COR-L47 (cell line): ENCODE measurements around the gene VPS13D.

Experiments
- DNase-seq: peaks from one replicate; lab custom pipeline; 2025; lab: John Stamatoyannopoulos, UW

Gene VPS13D

DNA sequence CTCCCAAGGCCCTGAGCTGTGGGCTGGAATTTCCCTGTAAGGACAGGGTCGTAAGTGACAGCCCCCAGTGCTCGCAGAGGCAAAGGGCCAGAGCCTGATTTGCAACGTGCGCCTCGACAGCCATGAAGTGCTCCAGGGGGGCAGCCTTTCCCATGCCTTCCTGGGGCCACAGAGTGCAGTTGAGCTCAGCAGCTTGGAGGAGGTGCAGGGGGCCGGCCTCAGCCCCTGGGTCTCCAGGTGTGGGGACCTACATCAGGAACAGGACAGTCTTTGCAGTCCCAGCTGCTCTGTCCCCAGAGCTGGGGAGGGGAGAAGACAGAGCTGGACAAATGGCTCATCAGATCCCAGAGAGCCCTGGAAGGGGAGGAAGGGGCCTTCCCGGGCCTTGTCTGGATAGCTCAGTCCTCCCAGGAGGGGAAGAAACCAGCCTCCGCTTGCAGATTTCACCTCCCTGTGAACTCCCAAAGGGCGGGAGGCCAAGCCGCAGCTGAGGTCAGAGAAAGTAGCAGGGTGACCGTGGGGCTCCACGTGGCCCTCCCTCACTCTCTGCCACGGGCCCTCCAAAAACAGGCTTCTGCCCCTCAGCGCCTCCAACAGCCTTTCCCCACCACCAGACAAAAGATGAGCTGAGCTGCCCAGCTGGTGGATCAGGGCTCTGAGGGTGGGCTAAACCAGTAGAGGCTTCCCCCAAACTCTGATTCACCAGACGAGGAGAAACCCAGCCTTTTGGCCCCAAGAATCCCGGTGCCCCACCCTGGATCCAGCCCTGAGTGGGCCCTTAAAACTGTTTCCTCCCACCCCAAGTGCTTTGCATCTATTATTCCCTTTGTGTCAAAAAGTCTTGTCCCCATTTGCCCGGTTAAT, 311.7 kb downstream of the VPS13D start:
- no peak for DNase-seq

DNA sequence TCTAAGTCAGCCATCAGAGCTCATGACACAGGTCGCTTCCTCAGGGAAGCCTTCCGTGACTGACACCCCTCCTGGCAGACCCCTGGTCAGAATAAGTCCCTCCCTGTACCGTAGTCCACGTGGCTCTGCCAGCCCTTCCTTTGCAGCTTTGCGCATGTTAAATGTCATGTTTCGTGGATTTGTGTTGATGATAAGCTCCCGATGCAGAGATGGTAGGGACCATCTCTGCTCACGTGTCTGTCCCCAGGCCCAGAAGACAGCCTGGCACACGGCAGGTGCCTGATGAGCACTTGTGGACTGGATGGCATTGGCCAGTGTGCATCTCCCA, 312.3 kb downstream of the VPS13D start:
- no peak for DNase-seq

DNA sequence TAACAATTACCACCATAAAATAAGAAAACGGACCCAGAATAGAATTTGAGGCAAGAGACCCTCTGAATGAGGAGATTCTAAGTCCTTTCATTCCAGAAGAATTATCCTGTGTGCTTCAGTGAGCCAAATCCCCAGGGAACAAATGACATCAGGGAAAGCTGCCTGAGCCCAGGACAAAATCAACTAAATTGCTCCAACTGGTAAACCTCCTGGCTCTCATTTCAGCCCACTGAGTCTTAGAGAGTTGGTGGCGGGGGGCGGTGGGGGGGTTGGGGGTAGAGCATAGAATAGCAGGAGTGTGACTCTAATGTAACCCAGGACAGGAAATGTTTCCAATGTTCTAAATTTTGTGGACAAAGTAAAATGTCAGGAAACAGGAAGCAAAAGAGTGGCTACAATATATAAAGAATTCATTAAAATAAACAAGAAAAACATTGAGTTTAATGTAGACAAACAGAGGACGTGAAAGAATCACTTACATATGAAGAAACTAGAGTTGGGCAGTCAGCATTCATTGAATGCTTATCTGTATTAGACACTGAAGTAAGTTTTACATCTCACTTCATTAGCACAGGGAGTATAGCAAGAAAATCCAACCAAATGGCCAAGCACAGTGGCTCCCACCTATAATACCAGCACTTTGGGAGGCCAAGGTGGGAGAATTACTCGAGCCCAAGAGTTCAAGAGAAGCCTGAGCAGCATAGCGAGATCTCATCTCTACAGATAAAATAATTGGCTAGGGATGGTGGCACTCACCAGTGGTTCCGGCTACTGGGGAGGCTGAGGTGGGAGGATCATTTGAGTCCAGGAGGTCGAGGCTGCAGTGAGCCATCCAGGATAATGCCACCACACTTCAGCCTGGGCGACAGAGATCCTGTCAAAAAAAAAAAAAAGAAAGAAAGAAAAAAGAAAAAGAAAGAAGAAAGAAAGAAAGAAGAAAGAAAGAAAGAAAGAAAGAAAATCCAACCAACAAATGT, 313.1 kb downstream of the VPS13D start:
- no peak for DNase-seq

DNA sequence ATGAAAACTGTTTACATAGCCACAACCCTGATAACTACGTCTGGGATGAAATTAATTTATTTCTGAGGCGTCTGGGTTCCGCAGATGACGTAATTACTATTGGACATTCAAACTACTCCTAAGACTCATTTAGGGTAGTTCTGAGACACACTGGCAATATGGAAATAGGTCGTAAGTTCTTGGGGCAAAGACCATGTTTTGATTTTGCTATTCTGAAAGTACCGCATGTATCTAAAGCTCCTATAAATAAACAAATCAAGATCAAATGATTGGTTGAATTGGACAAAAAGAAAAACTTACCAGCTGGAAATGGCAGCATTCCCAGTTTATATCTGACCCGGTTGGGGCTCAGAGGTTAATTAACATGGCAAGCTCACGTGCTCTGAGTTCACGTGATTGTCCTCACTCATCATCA, 313.9 kb downstream of the VPS13D start:
- DNase-seq, result no peak

DNA sequence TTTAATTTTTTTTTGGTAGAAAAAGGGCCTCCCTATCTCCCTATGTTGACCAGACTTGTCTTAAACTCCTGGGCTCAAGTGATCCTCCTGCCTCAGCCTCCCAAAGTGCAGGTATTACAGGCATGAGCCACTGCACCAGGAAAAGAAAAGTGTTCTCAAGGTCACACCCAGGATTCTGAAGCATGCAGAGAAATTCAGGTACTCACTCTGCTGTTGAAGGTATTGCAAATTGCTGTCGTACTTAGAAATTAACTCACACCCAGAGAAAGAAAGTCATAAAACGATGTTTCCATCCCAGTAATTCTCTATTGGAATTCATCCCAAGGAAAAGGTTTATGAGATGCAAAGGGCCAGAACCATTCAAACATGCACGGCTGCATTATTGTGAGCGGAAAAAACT, 314.5 kb downstream of the VPS13D start:
- no peak for DNase-seq

DNA sequence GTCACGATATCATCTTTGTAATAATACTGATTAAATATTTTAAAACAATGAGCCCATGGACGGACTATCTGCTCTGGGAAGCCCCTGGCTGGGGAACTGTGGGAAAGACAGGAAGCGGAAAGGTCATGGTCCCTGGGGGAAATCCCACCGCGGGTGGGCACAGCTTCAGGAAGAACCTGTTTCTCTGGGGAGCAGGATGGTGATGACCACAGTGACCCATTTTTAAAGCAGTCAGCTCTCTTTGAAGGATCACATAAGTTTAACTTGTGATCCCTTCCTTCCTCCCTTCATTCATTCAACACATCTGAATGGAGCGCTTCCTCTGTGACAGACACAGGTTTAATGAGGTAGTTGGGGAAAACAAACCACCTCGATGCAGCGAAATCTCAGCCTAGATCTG, 315.2 kb downstream of the VPS13D start:
- no peak for DNase-seq

DNA sequence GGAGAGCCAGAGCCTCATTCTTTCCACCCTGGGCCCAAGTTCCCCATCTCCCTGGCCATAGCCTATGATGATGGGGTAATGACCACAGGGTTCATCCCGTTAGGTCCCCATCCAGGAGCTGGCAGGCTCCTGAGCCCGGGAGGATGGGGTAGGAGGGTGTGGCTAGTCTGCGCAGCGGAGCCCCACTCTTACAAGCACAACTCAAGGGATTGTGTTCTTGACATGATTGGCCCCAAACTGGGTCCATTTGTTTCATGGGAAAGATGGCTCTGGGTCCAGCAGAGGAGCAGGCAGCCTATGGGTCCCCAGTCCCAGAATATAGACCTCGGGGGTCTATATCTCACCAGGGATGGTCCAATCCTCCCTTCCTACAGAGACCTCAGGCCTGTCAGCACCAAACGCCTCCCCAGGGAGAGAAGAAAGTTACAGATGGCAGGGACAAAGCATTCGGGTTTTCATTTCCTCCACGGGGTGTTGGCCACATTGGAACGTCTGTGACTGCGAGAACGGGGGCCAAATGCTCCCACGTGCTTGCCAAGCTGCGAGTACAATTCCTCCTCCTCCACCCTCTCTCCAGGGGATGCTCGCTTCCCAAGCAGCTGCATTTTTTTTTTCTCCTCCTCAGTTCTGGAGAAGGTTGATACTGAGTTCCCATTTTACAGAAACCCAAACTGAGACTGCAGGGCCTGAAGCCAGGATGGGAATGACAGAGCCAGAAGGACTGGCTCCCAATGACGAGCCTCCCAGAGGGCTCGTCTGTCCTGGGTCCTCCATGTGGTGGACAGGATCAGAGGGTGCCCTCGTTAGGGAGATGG, 317.1 kb downstream of the VPS13D start:
- DNase-seq, result no peak

DNA sequence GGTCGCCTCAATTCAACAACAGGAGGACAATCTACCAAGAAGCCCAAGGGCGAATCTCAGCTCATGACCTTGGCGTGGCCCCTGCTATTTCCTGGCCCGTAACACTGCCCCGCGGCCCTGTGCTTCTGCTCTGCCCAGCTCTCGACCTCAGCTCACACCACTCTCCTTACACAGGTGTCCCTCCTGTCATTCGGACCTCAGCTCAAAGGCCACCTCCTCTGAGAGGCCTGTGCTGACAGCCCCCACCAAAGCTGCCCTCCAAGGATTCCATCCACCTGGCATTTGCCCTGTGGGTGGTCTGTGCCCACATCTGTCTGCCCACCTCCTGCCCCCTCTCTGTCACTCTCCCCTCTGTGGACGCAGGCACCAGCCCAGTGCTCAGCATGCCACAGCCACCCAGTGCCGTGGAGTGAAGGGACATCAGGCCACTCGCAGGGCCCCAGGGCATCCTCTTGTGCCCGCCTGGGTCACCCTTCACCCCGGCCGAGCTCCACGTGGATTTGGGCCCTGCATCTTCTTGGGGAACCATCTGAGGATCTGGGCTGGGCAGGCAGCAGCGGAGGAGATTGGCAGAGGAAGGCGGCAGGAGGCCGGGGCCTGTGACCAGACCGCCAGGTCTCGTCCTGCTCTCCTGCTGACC, 317.9 kb downstream of the VPS13D start:
- no peak for DNase-seq

DNA sequence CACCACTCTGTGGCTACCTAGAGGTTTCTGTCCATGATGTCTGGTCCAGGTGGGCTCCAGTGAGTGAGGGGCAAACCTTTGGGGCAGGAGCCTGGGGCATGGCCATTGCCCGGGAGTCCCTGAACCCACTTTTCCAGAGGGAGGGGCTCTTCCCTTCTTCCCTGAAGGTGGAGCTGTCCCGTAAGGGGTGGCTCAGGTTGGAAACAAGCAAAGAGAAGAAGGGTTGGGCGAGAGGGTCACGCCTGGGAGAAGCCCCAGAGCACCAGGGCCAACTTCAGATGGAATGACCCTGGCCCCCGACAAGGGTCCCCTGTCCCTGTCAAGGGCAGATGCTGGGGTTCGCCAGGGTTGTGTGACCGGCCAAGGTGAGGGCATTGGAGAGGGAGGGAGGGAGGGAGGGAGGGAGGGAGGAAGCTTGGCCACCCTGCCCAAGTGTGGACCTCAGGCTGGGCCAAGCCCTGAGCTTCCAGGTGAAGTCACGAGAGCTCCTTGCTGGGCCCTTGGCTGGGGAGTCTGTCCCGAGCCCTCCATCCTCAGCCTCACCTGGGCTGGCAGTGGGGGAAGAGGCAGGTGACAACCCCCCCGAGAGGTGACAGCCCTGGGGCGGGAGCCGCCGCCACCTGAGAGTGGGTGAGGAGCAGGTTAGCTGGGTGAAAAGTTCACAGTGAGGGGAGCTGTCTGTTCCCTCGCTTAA, 318.6 kb downstream of the VPS13D start:
- DNase-seq, result no peak

DNA sequence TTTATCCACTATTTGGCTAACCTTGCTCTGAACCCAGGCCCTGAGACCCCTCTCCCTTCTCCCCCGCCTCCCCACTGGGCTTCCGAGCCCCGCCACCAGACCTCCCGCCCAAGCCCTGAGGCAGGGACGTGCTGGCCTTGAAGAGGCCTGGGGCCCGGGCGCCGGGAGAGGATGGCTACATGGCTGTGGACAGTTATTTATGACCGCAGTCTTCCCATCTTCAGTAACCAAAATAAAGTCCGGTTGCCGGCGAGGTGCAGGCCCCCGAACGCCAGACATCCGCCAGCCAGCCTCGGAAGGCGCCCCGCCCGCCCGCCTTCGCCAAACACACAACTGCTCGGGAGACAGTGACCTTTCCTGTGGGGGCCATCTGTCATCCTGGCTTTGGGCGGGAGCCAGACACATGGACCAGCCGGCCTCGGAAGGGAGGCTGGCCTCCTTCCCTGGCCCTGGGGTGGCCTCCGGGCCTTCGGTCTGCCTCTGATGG, 319.2 kb downstream of the VPS13D start:
- no peak for DNase-seq

DNA sequence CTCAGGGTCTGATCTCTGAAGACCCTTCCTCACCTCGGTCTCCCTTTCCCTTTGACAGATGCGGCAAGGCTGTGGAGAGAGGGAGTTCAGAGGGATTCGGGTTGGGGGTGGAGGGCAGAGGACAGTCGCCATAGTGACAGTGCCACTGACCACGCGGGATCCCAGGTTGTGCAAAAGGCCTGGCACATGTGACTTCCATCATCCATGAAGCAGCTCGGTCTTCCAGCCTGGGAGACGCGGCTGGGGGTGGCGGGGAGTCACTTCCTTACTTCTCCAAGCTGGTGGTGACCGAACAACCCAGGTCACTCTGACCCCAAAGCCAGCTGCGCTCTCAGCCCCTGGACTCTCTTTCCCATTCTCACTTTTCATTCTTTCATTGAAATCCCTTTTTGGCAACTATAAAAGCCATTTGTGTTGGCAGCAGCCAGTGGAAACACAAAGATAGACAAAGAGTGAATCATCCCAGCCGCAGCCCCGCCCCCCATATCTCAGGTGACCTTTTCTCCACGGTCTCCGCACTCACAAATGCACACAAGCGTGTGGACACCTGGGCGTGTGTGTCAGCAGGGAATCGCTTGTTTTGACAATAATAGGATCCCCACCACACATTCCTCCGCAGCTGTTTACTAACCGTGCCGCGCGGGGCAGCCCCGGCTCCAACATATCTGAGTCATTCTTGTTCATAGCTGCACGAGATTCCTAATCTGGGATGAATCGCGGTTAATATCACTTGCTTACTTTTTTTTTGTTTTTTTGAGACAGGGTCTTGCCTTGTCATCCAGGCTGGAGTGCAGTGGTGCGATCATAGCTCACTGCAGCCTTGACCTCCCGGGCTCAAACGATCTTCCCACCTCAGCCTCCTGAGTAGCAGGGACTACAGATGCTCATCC, 319.9 kb downstream of the VPS13D start:
- peak; percentile 40 for DNase-seq

DNA sequence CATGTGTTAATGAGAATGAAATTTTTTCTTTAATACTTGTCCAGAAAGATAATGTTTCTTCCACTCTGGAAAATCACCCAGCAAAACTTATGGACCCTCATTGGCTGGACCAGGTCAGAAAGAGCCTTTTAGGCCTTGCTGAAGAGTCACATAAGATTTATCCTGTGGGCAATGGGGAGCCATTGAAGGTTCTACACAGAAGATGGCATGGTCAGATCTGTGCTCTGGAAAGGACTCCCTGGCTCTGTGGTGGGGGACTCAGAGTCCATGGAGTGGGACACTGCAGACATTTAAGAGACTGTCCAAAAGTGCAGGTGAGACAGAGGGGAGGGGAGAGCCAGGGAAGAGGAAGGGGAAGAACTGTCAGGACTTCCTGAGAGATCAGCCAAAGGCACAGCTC, 321.8 kb downstream of the VPS13D start:
- no peak for DNase-seq

DNA sequence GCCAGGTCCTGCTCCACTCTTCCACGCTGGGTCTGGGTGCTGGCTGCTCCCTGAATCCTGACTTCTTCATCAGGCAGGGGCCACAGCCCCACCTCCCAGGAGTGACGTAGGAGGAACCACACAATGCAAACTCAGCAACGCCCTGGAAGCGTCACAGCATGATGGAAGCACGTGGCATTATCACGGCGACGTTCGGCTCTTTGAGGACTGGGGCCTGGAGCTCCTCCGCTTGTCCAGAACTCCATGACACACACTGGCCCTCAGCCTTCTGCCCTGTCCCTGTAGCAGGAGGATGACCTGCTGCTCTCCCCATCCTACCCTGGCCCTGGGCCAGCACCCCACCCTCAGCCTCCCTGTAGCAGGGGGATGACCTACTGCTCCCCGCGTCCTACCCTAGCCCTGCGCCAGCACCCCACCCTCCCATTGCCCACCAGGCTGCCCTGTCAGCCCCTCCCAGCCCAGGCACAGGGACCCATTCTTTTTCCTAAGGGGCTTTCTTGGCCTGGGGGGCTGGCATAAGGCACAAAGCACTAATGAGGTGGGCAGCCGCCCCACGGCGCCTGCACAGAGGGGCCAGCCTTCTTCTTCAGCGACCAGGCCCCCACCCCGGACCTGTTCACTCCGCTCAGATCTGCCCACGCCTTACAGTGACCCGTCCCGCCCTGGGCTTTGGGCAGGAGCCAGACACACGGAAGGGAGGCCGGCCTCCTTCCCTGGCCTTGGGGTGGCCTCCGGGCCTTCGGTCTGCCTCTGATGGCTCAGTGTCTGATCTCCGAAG, 322.5 kb downstream of the VPS13D start:
- no peak for DNase-seq

DNA sequence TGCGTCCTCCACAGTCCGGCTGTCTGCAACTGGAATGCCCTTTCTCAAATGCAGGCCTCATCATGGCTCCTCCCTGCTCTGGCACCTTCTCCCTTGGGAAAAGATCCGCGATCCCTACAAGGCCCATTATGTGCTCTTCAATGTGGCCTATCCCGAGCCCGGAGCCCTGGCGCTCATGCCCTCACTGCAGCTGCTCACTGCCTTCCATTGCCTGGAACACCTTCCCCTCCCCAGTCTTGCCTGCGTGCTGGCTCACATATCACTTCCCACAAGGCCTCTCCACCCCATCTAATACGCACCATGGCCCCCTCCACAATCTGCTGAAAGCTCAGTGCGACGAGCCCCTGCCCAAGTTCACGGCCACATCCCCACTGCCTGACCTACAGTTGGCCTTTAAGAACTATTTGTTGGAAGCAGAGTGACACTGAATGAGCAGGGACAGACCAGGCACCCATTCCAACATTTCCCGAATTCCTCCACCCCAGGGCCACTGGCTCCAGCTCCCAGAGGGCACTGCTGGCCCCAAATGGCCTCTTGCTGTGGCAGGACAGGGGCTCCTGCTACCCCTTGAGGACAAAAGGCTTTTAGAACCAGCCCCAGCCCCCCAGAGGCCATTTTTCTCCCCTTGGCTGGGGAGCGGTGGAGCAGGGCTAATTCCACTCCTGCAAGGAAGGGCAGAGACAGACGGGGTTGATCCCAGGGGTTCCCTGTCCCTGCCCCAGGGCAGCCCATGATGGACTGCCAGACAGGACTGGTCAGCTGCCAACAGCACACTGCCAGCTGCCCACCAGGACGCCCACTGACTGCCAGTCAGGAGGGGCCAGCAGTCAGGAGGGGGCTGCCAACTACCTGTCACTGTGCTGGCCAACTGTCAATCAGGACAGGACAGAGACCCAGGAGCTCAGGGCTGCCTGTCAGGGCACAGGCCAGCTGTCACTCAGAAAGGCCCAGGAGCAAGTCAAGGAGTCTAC, 323.4 kb downstream of the VPS13D start:
- no peak for DNase-seq

DNA sequence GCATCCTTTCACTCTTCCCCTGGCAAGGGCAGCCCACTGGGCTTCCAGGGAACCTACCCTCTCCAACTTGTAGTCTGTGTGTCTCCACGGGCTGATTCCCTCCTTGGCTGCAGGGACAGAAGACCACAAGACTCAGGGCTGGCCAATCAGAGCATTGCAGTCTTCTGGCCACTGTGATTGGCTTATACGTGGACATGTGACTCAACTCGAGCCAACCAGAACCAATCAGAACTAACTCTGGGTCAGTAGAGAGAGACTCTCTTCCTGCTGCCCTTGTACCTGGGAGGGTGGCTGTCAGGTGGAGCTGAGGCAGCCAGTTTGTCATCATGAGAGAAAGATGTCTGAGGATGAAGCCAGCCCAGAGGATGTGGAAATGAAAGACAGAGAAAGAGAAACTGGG, 324.1 kb downstream of the VPS13D start:
- no peak for DNase-seq

DNA sequence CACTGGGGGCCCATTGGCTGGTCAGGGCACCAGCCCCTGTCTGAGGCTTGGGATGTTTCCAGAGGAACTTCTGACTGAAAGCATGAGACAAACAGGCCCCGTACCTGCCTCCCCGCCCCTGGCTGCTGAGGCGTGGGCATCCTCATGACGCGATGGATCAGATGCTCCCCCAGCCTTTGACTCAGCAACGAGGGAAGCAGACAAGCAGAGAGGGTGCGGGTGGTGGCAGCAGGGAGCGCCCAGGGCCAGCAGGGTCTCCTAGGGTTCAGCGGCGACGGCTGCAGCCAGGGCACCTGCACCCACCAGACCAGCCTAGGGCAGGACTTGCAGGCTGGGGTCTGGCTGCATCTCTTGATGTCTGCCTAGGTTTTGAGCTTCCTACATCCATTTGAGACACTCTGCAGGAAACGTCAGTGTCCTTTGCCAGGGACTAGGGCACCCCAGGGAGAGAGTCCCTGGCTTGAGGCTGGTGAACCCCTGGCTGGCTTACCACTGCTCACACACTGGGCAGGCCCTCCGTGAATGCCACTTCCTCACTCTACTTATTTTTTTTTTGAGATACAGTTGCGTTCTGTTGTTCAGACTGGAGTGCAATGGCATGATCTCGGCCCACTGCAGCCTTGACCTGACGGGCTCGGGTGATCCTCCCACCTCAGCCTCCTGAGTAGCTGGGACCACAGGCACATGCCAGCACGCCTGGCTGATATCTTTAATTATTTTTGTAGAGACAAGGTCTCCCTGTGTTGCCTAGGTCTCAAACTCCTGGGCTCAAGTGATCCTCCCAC, 324.9 kb downstream of the VPS13D start:
- DNase-seq, result no peak
